Esophagus squamous epithelium (tissue), 5 donors: ENCODE data around the gene FAM174B. TPM values are rescaled to one million over a fixed set of nuclear protein-coding genes. Genes with fewer than 3 reads are reported as not detected.

Source experiments
- DNase-seq: peaks from one replicate; lab custom pipeline; 2025; lab: John Stamatoyannopoulos, UW
- H3K27ac ChIP-seq, 4 donors: fragments of 200-600 bp; sonication (generic); one replicate each; pipeline ENCODE4 v1.5.1; 2016 to 2019; ENCODE audit warnings: mild to moderate bottlenecking in 1 of 4
- H3K27me3 ChIP-seq, 4 donors: fragments of 200-600 bp; sonication (generic); 1 replicate in 3 of 4; 2 replicates in 1 of 4; pipeline versions ENCODE4 v1.5.1 to v1.6.0; 2017 to 2021; ENCODE audit warnings: antibody characterized with exemption in 1 of 4
- H3K36me3 ChIP-seq, 3 donors: fragments of 200-600 bp; sonication (generic); one replicate each; pipeline ENCODE4 v1.5.1; 2016 to 2019
- H3K4me1 ChIP-seq, 3 donors: fragments of 200-600 bp; sonication (generic); one replicate each; pipeline ENCODE4 v1.5.1; 2017 to 2019
- H3K4me3 ChIP-seq, 4 donors: fragments of 200-600 bp; sonication (generic); 1 replicate in 3 of 4; 2 replicates in 1 of 4; pipeline ENCODE4 v1.5.1; 2016 to 2019; ENCODE audit warnings: mild to moderate bottlenecking in 2 of 4, moderate library complexity in 1 of 4
- H3K9me3 ChIP-seq, 3 donors: fragments of 200-600 bp; sonication (generic); one replicate each; pipeline ENCODE4 v1.5.1; 2016 to 2019
- CTCF ChIP-seq, 6 experiments: fragments of 450-650 bp in 4 of 6; fragments of 200-600 bp in 2 of 6; sonication (generic) in 2 of 6; IDR thresholded peaks; one replicate each; pipeline ENCODE4 v1.5.1; 2016 to 2019; ENCODE audit warnings: antibody characterized with exemption in 6 of 6, mild to moderate bottlenecking in 4 of 6, moderate library complexity in 4 of 6
- POLR2A ChIP-seq, 4 donors: fragments of 450-650 bp; IDR thresholded peaks; one replicate each; pipeline ENCODE4 v1.6.1; 2017; ENCODE audit warnings: antibody characterized with exemption in 4 of 4, mild to moderate bottlenecking in 4 of 4, moderate library complexity in 3 of 4
- WGBS, 2 donors: methylation state at CpG; one replicate each; pipeline ENCODE4 v1.1.5; 2018; 5-methylcytosine and 5-hydroxymethylcytosine counted together
- intact Hi-C: fragments of 100-400 bp; cut with DNase I; formaldehyde crosslinking; loops from one replicate; pipeline ENCODE4 v1.15.0; 2022
- total RNA-seq, 4 donors: library from RNA; depleted of rRNA; stranded (reverse); fragments of >200 nt; gene quantifications; one replicate each; pipeline ENCODE4 v1.1.0, GENCODE V29; 2016
- donor health status: DM: yes; HTN: yes; CAD: no.

Gene FAM174B
- total RNA-seq, 4 donors from 2014 or later = 1.4 to 11.7 (median 4.2) TPM

GRCh38 chr15:92578096-92578835 is 77.3 kb downstream of the FAM174B start:
- 79 to 85% methylated on average over 12 of the region's 12 CpGs for WGBS, 2 donors
- TF ChIP-seq CTCF (IDR thresholded peaks at IDR 0.05) (no peak), POLR2A (IDR thresholded peaks at IDR 0.05) (no peak)
- H3K27me3 ChIP-seq = no peaks in the 10 kb centered on the region
- H3K9me3 ChIP-seq = no peaks in the 10 kb centered on the region
- H3K36me3 ChIP-seq = no peaks in the 10 kb centered on the region
- no peak overlapping the region for H3K4me3 ChIP-seq
- no peaks in the 10 kb centered on the region for H3K4me1 ChIP-seq
- H3K27ac ChIP-seq = no peak overlapping the region
- intact Hi-C loops = no loop called here
- DNase-seq = no peak

DNA sequence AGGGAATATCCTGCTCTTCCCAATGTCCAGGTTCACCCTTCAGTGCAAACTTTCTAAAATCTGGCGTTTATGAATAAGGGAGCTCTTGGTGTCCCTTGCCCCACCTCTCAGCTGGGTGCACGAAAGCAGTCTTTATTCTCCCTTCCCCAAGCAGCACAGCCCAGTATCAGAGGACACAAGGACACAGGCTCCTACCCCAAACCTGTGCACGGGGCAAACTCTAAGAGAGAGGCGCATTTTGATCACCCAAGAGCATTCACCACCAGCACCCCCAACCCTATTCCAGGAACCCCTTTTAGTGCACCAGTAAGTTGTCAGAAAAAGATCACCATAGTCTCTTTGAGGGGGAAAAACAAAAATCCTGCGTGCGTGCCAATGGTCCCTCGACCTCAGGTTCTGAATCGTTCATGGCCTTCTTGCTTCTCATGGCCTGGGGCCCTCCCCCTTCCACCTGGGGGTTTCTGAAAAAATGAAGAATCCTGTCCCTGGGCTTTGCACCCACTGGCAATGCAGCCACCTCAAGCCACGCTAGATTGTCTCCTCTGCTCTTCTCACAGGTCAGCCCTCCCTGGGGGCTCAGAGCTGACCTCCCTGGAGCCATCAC is 78.9 kb downstream of the FAM174B start:
- DNase-seq = no peak
- WGBS, 2 donors = 84 to 89% methylated on average over 8 to 9 of the region's 9 CpGs
- no peak for TF ChIP-seq CTCF (IDR thresholded peaks at IDR 0.05)
- no peak for TF ChIP-seq POLR2A (IDR thresholded peaks at IDR 0.05)
- Histone ChIP-seq H3K36me3 (no peaks in the 10 kb centered on the region), H3K27ac (no peak overlapping the region), H3K4me1 (no peaks in the 10 kb centered on the region), H3K27me3 (peaks cover 0 to 11% (median 0%) of the 10 kb centered on the region in 4 donors), H3K9me3 (no peaks in the 10 kb centered on the region), H3K4me3 (no peak overlapping the region)
- intact Hi-C loops = no loop called here

DNA sequence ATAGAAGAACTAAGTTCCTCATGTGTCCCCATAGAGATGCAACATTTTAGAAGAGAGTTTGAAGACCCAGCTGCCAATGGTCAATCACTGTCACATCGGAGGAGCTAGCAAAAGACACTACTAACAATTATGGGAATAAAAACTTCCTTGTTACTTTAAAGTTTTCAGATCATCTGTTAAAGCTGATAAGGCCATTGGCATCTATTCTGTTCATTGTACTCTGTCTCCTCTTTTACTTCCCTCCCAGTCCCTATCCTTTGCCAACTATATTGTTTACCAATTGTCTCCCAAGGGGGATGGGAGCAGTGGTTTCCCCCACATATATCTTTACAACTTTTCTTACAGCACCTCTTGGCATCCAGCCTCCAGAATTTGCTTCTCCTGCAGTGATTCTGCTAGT is 81.0 kb downstream of the FAM174B start:
- Histone ChIP-seq H3K27ac (no peak overlapping the region), H3K4me3 (no peak overlapping the region), H3K27me3 (peaks cover 0 to 24% (median 0%) of the 10 kb centered on the region in 4 donors), H3K9me3 (no peaks in the 10 kb centered on the region), H3K4me1 (no peaks in the 10 kb centered on the region), H3K36me3 (no peaks in the 10 kb centered on the region)
- no peak for DNase-seq
- no peak for TF ChIP-seq CTCF (IDR thresholded peaks at IDR 0.05)
- TF ChIP-seq POLR2A (IDR thresholded peaks at IDR 0.05) = no peak
- intact Hi-C loops = no loop called here
- WGBS, 2 donors = 67 to 92% methylated on average over 1 of the region's 1 CpG

GRCh38 chr15:92574161-92574560 is 81.4 kb downstream of the FAM174B start:
- no peaks in the 10 kb centered on the region for H3K4me1 ChIP-seq
- WGBS, 2 donors = 33 to 46% methylated on average over 1 of the region's 1 CpG
- intact Hi-C loops = no loop called here
- peaks cover 0 to 24% (median 0%) of the 10 kb centered on the region in 4 donors for H3K27me3 ChIP-seq
- no peak overlapping the region for H3K27ac ChIP-seq
- no peaks in the 10 kb centered on the region for H3K36me3 ChIP-seq
- TF ChIP-seq CTCF (IDR thresholded peaks at IDR 0.05) = no peak
- no peak for TF ChIP-seq POLR2A (IDR thresholded peaks at IDR 0.05)
- H3K4me3 ChIP-seq = no peak overlapping the region
- H3K9me3 ChIP-seq = no peaks in the 10 kb centered on the region
- DNase-seq = no peak

- intact Hi-C loops = no loop called here
- H3K36me3 ChIP-seq = no peaks in the 10 kb centered on the region
- DNase-seq = no peak
- H3K27me3 ChIP-seq = peaks cover 0 to 29% (median 0%) of the 10 kb centered on the region in 4 donors
- no peak for TF ChIP-seq CTCF (IDR thresholded peaks at IDR 0.05)
- no peak for TF ChIP-seq POLR2A (IDR thresholded peaks at IDR 0.05)
- 70 to 78% methylated on average over 3 of the region's 4 CpGs for WGBS, 2 donors
- no peaks in the 10 kb centered on the region for H3K9me3 ChIP-seq
- H3K27ac ChIP-seq = no peak overlapping the region
- H3K4me1 ChIP-seq = no peaks in the 10 kb centered on the region
- H3K4me3 ChIP-seq = no peak overlapping the region
These were observed 83.8 kb downstream of the FAM174B start for GRCh38 chr15:92571824-92572223.
